HG02798 (cell line): ENCODE data around the gene MARS1.
"Not testable (repeated sequence)": the region's sequence is repeated elsewhere in the genome, so short reads cannot be mapped to it uniquely, and the experiment has no call there.

Experiments
- ATAC-seq: cut with Tn5 transposase; IDR thresholded peaks from one replicate; pipeline ENCODE4 v1.9.1; 2021; ENCODE audit warnings: mild to moderate bottlenecking; ENCODE audit not compliant: unreplicated experiment, poor library complexity

MARS1 gene

GRCh38 chr12:57514720-57515407 lies 27.0 kb downstream of the MARS1 start:
- no peak for ATAC-seq

- no peak for ATAC-seq
Measured at GRCh38 chr12:57515408-57515933, 27.6 kb downstream of the MARS1 start.

GRCh38 chr12:57515934-57516541 lies 28.2 kb downstream of the MARS1 start:
- ATAC-seq: no peak

GRCh38 chr12:57516617-57517153 lies 28.8 kb downstream of the MARS1 start:
- ATAC-seq: no peak

GRCh38 chr12:57517187-57517586 lies 29.3 kb downstream of the MARS1 start:
- no peak for ATAC-seq

GRCh38 chr12:57517718-57518117 lies 29.9 kb downstream of the MARS1 start:
- not testable (repeated sequence) for ATAC-seq

- ATAC-seq: no peak
Measured at GRCh38 chr12:57518176-57518919, 30.5 kb downstream of the MARS1 start.

- no peak for ATAC-seq
Measured at GRCh38 chr12:57518920-57519795, 31.3 kb downstream of the MARS1 start.

- peak; percentile 5 for ATAC-seq
Measured at GRCh38 chr12:57519796-57520052, 31.9 kb downstream of the MARS1 start.

GRCh38 chr12:57520053-57520818 lies 32.4 kb downstream of the MARS1 start, which contains the start of gene DDIT3:
TSS of gene DDIT3 (minus strand) at chr12:57520514. CDS start at chr12:57517406, 3,108 bp downstream.
- peak; percentile 74 for ATAC-seq

GRCh38 chr12:57521525-57522010 lies 33.7 kb downstream of the MARS1 start:
- ATAC-seq: no peak

- ATAC-seq: peak; percentile 45
Measured at GRCh38 chr12:57522011-57522886, 34.4 kb downstream of the MARS1 start, which contains the start of gene MBD6. TSS of gene MBD6 (plus strand) at chr12:57522824. CDS start at chr12:57524304, 1,480 bp downstream.

GRCh38 chr12:57522887-57523705 lies 35.2 kb downstream of the MARS1 start:
- ATAC-seq: no peak

GRCh38 chr12:57523706-57524614 lies 36.1 kb downstream of the MARS1 start:
- no peak for ATAC-seq

GRCh38 chr12:57524814-57525614 lies 37.1 kb downstream of the MARS1 start:
- no peak for ATAC-seq
